ENCODE results near the gene PNKD.
A peak's percentile ranks its signal among the peaks of the same experiment; 100 is the strongest.
"Not testable (repeated sequence)": the region's sequence is repeated elsewhere in the genome, so short reads cannot be mapped to it uniquely, and the experiment has no call there.

Gene PNKD

DNA sequence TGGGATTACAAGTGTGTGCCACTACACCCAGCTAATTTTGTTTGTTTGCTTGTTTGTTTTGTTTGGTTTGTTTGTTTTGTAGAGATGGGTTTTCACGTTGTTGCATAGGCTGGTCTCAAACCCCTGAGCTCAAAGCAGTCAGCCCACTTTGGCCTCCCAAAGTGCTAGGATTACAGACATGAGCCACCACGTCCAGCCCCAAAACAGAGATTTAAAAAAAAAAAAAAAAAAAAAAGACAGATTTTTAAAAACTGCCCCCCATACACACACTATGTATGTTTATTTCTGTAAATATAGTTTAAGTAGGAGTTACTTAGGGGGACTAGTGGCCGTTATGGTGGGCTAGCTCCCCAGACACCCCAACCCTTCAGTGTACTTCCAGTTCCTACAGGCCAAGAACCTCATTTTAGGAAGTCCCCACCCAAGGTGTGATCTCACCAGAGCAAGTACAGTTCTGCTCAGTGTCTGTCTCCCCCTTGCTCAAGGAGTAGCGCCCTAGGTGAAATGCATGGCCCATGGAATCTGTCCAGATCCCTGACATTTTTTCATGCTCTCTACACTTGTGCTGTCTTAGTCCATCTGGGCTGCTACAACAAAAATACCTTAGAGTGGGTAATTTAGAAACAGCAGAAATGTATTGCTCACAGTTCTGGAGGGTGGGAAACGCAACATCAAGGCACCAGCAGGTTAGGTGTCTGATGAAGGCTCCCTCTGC lies 23.6 kb downstream of the PNKD start:
- no peak for DNase-seq

DNA sequence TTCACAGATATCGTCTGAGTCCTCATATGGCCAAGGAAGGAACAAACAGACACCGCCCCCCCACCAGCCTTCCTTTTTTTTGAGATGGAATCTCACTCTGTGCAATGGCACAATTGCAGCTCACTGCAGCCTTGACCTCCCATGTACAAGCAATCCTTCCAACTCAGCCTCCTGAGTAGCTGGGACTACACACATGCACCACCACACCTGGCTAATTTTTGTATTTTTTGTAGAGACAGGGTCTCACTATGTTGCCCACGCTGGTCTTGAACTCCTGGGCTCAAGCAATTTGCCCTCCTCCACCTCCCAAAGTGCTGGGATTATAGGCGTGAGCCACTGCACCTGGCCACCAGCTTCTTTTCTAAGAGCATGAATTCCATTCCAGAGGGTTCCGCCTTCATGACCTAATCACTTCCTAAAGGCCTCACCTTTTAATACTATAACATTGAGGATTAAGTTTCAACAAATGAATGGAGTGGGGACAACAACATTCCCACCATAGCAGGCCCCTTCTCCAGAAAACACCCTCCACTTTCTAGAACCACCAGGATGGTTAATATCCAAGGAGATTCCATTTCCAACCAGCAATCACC lies 24.2 kb downstream of the PNKD start:
- DNase-seq: no peak

DNA sequence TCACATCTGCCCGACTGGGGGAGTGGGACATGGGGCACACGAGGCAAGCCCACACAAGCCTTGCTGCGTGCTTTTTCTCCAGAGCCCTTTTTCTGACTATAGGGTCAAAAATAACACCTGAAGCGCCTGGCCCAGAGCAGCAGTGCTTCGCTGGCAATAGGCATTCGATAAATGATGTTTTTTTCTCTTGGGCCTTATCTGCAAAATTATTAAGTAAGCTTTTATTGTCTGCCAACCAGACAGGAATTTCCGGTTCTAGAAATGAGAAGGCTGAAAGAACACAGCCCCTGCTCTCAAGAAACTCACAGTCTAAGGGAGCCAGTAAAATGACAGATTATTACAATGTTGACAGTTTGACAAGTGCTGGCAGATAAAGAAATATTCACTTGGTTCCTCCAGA lies 24.7 kb downstream of the PNKD start:
- no peak for DNase-seq

DNA sequence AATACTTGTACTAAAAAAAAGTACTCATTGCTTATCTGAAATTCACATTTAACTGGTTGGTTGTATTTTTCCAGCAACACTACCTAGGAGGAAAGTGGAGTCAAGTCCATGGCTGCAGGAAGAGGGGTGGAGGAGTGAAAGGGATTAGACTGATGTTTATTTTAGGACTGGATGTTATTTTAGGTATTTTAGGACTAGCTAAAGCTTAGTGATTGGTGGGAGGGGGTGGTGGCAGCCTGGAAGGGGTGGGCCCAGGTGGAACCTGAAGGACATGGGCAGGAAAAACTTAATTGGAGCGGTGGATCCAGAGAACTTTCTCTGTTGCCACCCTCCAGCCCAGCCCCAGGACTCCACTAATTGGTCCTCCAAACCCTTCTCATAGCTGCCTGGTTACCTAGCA lies 25.9 kb downstream of the PNKD start:
- no peak for DNase-seq

- peak; percentile 69 to 70 for DNase-seq
These were observed 26.5 kb downstream of the PNKD start for GRCh38 chr2:218296847-218297246.

- peak; percentile 31 to 57 for DNase-seq
These were observed 28.1 kb downstream of the PNKD start for GRCh38 chr2:218298314-218298875.

GRCh38 chr2:218300141-218300540 lies 29.8 kb downstream of the PNKD start:
- DNase-seq: no peak

DNA sequence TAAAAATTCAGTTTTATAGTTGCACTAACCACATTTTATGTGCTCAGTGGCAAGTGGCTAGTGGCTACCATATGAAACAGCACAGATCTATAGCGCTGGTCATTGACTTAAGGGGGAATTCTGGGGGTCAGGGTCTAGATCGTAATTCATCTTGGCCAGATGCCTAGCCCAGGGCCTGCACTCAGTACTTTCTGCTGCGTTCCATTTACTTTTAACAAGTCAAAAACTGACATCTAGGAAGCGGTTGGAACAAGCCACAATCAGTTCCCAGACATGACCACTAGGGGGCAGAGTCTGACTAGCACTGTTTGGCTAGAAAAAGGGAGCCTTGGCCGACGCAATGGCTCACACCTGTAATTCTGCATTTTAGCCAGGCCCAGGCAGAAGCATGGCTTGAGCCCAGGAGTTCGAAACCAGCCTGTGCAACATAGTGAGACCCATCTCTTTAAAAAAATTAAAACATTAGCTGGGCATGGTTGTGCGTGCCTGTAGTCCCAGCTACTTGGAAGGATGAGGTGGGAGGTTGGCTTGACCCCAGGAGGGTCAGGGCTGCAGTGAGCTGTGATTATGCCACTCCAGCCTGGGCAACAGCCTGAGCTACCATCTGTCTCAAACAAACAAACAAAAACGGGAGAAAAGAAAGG lies 31.0 kb downstream of the PNKD start:
- peak; percentile 56 to 76 for DNase-seq

DNA sequence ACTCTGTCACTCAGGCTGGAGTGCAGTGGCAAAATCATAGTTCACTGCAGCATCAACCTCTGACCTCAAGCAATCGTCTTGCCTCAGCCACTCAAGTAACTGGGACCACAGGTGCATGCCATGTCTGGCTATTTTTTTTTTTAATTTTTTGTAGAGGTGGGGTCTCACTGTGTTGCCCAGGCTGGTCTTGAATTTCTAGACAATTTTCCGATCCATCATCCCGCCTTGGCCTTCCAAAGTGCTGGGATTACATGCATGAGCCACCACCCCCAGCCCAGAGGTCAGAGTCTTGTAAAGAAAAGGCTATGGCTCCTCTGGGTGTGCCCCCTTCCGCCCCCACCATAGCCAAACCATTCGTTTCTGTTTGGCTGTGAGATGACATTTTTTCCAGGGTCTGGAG lies 35.1 kb downstream of the PNKD start:
- no peak for DNase-seq

GRCh38 chr2:218306184-218306920 lies 36.0 kb downstream of the PNKD start:
- DNase-seq: no peak

GRCh38 chr2:218307415-218308090 lies 37.2 kb downstream of the PNKD start:
- DNase-seq: no peak

GRCh38 chr2:218310853-218311540 lies 40.7 kb downstream of the PNKD start:
- DNase-seq: no peak

DNA sequence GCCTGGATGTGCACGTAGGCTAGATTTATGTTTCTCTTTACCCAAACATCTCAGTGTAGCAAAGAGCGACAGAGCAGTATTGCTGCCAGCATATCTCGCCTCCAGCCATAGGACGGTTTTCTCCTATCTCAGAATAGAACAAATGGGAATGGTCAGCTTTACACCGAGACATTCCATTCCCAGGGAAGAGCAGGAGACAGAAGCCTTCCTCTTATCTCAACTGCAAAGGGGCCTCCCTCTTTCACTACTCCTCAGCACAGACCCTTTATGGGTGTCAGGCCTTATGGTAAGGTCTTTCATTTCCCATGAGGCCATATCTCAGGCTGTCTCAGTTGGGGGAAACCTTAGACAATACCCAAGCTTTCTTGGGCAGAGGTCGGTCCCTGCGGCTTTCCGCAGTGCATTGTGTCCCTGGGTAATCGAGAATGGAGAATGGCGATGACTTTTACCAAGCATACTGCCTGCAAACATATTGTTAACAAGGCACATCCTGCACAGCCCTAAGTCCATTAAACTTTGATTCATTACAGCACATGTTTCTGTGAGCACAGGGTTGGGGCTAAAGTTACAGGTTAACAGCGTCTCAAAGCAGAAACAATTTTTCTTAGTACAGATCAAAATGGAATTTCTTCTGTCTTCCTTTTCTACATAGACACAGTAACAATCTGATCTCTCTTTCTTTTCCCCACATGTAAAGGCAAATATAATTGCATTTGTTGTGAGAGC lies 41.4 kb downstream of the PNKD start:
- DNase-seq: not testable (repeated sequence)

GRCh38 chr2:218312267-218312756 lies 42.0 kb downstream of the PNKD start:
- no peak for DNase-seq

- no peak for DNase-seq
These were observed 43.0 kb downstream of the PNKD start for GRCh38 chr2:218313356-218313755.

DNA sequence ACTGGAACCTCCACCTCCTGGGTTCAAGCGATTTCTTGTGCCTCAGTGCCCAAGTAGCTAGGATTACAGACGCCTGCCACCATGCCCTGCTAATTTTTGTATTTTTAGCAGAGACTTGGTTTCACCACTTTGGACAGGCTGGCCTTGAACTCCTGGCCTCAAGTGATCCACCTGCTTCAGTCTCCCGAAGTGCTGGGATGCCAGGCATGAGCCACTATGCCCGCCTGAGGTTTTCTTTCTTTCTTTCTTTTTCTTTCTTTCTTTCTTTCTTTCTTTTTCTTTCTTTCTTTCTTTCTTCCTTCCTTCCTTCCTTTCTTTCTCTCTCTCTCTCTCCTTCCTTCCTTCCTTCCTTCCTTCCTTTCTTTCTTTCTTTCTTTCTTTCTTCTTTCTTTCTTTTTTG lies 44.4 kb downstream of the PNKD start:
- not testable (repeated sequence) for DNase-seq

- no peak for DNase-seq
These were observed 45.1 kb downstream of the PNKD start for GRCh38 chr2:218315397-218315796.

DNA sequence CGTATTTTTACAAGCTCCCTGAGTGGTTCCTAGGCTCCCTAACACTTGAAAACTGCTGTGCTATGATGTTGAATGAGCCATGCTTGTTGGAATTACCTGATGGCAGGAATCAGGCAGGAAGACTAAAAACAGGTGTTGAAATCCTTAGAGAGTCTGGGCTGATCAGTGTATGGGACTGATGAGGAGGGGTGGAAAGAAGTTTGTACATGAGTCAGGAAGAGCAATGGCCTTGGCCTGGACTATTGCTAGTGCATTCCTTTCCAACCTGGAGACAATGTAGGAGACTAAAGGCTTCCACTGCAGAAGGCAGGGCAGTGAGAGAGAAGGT lies 46.9 kb downstream of the PNKD start:
- no peak for DNase-seq

GRCh38 chr2:218317835-218318234 lies 47.5 kb downstream of the PNKD start:
- DNase-seq: no peak

DNA sequence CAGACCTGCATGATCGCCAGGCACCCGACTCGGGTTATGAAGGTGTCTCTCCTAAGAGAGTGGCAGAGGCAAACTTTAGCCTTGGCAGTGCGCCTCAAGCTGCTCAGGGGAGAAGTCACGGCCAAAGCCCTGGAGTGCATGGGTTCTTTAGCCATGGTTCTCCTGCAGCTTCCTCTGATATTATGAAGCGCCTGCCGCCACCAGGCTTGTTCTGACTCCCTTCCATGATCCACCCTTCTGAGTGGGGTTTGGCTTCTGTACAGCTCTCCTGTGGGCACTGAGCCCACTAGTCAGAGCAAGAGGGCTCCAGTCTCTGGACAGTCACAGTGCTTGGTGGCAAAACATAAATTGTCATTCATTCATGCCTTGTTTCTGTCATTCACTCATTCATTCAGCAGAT lies 47.9 kb downstream of the PNKD start:
- no peak for DNase-seq

DNA sequence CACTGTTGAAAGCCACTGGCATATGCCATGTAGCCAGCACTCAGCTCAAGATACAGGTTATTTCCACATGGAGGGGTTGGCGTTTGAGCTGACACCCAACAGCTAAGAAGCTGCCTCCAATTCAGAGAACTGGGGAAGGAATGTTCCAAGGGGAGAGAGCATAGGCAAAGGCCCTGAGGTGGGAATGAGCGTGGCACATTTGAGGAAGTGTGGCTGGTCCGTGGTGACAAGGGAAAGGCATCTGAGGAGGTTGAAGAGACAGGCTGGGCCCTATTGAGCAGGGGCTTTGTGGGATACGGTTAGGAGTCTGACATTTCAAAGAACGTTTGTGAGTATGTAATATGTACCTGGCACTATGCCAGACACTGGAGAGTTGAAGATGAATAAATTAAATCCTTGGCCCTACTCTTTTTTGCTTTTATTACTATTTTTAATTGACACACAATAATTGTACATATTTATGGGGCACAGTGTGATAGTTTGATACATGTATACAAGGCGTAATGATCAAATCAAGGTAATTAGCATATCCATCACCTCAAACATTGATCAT lies 49.6 kb downstream of the PNKD start:
- DNase-seq: no peak
